GM19099 (cell line): ENCODE data around the gene RARA.
A peak's percentile ranks its signal among the peaks of the same experiment; 100 is the strongest.

Experiments used
- POLR2A ChIP-seq: IDR thresholded peaks from 3 replicates; pipeline ENCODE4 v1.6.1; 2011; ENCODE audit warnings: low read depth; ENCODE audit not compliant: insufficient read length; ENCODE audit errors: extremely low read depth

RARA gene

DNA sequence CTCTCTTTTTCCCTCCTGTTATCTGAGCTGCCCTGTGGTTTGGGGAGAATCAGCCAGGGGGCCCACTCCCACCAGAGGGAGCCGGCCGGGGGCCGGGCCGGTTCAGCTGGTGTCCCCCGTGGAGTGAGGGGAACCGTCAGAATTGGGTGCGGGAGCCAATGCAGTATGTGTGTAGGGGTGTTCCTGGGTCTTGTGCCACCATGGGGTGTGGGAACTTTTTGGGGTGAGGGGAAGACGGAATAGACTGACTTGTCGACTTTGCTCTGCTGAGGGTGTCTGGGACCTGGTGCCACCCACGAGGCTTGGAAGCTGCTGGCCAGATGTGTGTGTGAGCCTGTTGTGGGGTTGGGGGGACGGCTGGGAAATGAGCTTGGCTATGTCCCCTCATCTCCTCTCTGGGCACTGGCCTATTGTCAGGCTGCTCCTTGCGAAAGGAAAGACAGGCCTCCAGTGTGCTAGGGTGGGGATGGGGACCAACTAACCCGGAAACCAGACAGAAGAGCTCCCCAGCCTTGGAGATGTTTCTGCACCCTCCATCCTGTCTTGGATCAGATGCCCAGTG, 9.9 kb downstream of the RARA start:
- TF ChIP-seq POLR2A: peak; percentile 7

DNA sequence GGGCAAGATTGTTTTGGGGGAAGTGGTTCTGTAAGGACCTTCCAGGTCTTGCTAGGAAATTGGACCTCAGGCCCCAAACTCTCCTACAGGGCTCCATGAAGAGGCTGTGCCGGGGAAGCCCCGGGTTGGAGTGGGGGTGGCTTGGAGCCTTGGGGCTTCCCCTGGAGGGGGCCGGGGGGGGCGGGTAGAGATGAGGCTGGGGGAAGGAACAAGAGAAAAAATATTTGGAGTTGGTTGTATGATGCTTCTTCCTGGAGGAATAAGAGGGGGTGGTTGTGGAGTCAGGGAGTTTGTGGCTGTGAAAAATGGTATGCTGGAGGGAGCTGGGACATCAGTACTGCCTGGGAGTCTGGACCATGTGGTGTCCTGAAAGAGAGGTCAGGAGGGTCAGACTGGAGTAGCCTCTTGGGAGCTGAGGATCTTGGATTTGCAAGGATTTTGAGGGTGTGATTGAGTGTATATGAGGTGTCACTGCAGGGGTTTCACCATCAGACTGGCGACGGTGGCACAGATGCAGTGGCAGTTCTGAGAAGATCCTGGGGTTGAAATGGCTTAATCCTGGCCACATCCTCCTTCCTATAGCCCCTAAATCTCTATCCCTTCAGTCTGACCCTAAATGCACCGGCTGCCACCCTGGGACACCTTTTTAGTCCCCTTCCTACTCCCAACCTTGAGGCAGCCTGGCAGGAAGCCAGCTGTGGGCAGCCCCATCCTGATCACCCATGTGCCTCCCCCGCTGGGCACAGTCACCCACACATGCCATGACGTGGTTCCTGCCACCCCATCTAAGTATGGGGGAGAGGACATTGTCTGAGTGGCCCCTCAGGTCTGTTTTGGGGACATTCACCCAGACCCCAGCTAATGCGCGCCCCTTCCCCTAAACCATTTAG, 10.9 kb downstream of the RARA start:
- no peak for TF ChIP-seq POLR2A

DNA sequence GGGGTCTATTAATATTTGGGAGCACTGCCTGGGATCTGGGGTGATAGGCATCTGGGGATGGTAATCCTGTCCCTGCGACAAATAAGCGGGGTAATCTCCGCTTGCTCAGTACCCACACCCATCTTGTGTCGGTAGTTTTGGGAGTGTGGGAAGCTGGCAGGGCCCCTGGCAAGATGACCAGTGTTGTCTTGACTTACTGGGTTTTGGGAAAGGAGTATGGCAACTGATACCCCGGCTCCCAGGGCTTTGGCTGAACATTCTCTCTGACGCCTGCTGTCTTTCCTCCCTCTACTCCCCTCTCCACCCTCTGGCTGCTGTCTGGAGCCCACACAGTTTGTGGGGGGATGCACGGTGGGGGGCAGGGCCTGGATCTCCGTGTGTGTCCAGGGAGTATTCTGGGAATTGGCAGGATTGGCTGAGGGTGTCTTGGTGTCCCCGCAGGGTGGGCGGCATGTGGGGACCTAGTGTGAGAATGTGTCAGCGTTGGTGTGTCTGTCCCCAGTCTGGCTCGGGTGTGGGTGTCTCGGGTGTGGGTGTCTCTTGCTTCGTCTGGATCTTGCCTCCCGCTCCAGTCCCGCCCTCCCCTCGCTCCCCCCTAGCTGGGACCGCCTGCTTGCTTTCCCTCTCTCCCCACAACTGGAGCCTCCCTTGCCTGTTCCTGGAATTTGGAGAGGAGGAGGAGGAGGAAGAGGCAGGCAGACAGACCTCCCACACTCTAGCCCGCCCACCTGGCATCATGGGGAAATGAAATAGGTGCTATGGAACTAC, 12.0 kb downstream of the RARA start:
- TF ChIP-seq POLR2A: no peak

- TF ChIP-seq POLR2A: peak; percentile 22
Observed at GRCh38 chr17:40321524-40321929, 12.5 kb downstream of the RARA start.

- no peak for TF ChIP-seq POLR2A
Observed at GRCh38 chr17:40321961-40322357, 13.0 kb downstream of the RARA start.

GRCh38 chr17:40322358-40323315, 13.7 kb downstream of the RARA start:
- TF ChIP-seq POLR2A: peak; percentile 74

- TF ChIP-seq POLR2A: peak; percentile 39
Observed at GRCh38 chr17:40323391-40324381, 14.7 kb downstream of the RARA start.

DNA sequence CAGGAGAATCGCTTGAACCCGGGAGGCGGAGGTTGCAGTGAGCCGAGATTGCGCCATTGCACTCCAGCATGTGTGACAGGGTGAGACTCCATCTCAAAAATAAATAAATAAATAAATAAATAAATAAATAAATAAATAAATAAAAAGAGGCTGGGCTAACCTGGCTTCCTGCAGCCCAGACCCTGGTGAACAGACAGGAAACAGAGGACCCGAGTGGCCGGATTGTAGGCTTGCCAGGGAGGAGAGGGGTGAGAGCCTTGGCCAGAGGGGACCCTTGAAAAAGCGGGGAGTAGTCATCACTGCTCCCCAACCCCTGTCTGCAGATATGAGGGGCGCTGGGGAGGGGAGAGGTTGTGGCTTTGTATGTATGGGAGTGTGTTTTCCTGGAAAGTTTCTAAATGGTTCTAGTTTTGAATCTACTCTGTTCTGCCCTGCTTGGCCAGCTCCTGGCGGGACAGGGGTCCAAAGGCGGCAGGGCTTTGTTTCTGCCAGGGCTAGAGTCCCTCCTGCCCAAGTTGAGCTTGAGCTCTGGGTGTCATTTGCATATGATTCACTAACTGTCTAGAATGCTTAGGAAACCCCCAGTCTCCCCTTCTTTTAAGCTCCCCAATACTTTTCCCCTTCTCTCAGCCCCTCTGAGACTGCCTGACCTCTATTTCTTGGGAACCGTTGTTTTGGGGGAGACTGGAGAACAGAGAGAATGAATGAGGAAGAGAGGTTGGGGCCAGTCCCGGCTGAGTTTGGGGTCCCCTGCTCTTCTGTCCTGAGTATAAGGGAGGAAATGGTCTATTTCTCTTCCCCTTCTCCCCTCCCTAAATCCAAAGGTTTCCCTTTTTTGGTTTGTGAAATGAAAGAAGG, 16.4 kb downstream of the RARA start:
- TF ChIP-seq POLR2A: peak; percentile 34

DNA sequence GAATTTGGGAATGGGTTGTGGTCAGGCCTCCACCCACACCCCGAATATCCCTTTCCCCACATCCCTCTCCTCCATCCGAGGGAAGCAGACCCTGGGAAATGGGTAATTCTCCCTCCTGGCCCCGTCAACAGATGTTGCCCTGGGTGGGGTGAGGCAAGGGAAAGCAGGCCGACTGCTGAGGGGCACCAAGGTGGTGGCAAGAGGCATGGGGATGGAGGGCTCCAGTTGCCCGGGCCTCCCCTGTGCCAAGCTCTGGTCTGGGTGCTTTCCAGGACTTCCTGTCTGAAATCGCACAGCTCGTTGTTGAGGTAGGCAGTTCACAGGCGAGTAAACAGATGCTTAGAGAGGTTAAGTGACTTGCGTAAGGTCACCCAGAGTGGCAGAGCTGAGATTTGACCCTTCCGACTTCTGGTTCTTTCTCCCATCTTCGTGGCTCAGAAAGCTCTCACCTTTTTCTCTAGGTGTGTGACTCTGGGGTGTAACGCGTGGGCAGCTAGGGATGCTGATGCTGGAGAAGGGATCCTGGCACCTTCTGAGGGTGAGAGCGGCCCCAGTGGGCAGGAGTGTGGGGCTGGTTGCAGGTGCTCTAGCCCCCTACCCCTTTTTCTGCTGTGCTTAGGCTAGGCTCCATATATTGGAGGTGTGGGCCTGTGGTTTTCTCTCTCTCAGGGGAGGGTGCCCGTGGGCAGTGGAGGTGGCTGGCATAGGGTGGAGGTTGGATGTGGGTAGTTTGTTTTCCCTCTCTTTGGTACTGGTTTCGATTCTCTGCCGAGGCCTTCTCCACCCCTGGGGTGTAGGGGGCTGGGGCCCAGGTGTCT, 17.2 kb downstream of the RARA start:
- TF ChIP-seq POLR2A: no peak

- TF ChIP-seq POLR2A: no peak
Observed at GRCh38 chr17:40326832-40327199, 17.8 kb downstream of the RARA start.

DNA sequence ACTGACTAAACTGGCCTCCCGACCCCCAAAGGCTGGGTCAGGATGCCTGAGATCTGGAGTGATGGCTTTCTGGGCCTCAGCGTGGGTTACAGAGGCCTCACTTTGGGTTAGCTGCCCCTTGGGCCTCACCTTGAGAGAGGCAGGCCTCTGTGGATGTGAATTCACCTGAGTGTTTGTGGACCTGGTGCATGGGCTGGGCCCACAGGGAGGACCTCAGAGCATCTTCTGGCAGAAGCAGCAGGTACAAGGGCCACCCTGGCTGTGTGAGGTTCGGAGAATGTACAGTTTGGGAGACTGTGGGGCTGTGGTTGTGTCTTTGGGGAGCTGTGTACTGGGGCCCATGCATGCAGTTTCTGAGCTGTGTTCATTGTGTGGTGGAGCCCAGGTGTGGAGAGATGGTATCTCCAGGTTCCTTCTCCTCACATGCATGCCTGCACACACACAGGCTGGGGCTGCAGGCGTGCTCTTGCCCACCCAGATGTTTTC, 18.3 kb downstream of the RARA start:
- no peak for TF ChIP-seq POLR2A

DNA sequence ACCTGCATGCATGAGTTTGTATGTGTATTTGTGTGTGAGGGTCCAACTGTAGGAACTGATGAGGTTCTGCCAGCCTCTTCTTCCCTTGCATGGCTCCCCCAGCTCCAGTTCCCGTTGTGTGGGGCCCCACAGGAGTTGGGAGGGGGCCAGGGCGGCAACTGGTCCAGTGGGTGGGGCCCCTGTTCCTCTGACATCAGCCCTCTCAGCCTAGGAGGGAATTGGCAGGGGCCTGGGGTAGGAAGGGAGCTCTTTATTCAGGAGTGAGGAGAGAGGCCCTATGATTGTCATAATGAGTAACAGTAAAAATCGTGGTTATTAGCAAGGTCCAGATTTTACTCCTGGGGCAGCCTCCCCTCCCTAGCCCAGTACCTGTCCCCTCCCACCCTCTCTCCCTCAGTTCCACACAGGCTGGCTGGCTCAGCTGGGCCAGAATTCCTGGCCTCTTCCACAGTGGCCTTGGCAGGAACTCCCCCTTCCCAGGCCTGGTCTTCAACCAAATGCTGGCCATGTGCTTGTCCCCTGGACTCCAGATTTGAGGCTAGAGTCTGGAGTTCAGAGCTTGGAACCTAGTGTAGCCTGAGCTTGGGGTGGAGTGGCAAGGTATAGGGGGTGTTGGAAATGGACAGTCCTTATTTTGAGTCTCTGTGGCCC, 18.9 kb downstream of the RARA start:
- TF ChIP-seq POLR2A: no peak

DNA sequence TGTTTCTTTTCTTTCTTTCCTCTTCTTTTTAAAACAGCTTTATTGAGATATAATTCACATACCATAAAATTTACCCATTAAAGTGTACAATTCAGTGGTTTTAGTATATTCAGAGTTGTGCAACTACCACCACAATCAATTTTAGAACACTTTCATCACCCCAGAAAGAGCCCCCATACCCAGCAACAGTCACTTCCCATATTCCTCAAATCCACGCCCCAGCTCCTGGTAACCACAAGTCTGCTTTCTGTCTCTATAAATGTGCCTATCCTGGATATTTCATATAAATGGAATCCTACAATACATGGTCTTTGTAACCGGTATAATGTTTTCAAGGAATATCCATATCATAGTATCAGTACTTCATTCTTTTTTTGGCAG, 19.4 kb downstream of the RARA start:
- no peak for TF ChIP-seq POLR2A
